ENCODE results near the gene ARHGEF6. TPM values are rescaled to one million over a fixed set of nuclear protein-coding genes. Genes with fewer than 3 reads are reported as not detected.

The ARHGEF6 gene
- total and polyA plus RNA-seq, 2 experiments from 2014 or later = 2.5 to 6.0 TPM

DNA sequence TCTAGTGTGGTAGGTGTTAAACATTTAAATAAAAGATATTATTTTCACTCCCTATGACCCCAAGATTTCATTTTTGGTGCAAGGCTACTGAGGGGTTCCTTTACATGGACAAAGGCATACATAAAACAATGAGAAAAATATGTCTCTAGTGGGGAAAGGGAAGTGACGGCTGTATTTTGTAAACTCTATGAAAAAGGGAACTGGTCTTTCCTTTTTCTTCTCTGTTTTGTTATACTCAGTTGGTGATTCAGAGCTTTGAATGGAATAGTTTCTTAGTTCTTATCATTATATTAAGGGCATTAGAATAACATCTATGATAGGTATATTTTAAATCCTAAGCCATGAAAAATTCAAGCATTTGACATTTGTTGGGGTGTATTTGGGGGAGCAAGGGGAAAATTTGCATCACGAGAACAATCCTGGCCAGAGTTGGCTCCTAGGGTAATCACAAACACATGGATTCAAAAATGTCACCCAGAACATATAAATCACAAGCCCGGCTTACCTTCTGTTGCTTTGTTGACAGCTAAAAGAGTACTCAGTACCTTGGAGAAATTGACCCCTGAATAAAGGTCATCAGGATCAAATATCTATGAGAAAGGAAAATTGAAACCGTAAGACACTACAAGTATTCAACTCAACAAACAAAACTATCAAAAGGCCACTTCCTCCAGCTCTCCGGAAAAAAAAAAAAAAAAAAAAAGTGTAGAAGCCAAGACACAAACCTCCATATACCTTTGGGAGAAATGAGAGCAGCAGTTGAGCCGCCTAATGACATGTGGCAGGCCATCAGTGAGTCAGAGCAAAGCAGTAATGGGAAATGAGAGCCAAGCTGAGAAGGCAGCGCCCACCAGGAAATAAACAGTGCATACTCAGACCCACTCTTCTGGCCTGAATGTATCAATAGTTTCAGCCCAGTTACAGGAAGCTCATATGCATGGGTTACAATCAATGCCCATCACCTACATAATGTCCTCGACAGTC is 33.4 kb downstream of the ARHGEF6 start:
- H3K27ac Mint-ChIP-seq = no peak overlapping the region
- H3K4me3 Mint-ChIP-seq = no peak overlapping the region
- Histone ChIP-seq H3K36me3 (ENCODE audit: insufficient read depth) (no peaks in the 10 kb centered on the region), H3K4me1 (ENCODE audit: insufficient read depth) (peaks cover 14% of the 10 kb centered on the region; the same call in 1 of the 2 replicates), H2AFZ (no peak overlapping the region), H3K4me3 (no peak overlapping the region), H3K79me2 (replicated peaks; ENCODE audit: insufficient read depth) (no peaks in the 10 kb centered on the region), H3K27me3 (ENCODE audit: insufficient read depth) (no peaks in the 10 kb centered on the region), H3K27ac (ENCODE audit: low read depth) (no peak overlapping the region), H3K4me2 (no peak overlapping the region), H3F3A (replicated peaks; ENCODE audit: low read depth) (no peaks in the 10 kb centered on the region), H3K9me2 (ENCODE audit: insufficient read depth) (no peaks in the 10 kb centered on the region), H4K20me1 (replicated peaks; ENCODE audit: insufficient read depth) (no peaks in the 10 kb centered on the region)
- H3K4me1 Mint-ChIP-seq = peaks cover 27% of the 10 kb centered on the region
- H3K36me3 Mint-ChIP-seq (ENCODE audit: low read depth) = no peaks in the 10 kb centered on the region
- TF ChIP-seq, protein P1, sequence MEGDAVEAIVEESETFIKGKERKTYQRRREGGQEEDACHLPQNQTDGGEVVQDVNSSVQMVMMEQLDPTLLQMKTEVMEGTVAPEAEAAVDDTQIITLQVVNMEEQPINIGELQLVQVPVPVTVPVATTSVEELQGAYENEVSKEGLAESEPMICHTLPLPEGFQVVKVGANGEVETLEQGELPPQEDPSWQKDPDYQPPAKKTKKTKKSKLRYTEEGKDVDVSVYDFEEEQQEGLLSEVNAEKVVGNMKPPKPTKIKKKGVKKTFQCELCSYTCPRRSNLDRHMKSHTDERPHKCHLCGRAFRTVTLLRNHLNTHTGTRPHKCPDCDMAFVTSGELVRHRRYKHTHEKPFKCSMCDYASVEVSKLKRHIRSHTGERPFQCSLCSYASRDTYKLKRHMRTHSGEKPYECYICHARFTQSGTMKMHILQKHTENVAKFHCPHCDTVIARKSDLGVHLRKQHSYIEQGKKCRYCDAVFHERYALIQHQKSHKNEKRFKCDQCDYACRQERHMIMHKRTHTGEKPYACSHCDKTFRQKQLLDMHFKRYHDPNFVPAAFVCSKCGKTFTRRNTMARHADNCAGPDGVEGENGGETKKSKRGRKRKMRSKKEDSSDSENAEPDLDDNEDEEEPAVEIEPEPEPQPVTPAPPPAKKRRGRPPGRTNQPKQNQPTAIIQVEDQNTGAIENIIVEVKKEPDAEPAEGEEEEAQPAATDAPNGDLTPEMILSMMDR (conservative IDR thresholded peaks at IDR 0.05; ENCODE audit: low read depth in 2 of 2) = no peak
- TF ChIP-seq ZNF114 (CRISPR knock-in tag; IDR thresholded peaks at IDR 0.05) (no peak), STAT1 (IDR thresholded peaks at IDR 0.05; ENCODE audit: unreplicated experiment) (no peak), POLR2AphosphoS5 (IDR thresholded peaks at IDR 0.05; ENCODE audit: low read depth) (no peak), CREB1 (CRISPR knock-in tag; IDR thresholded peaks at IDR 0.05; ENCODE audit: low read depth) (no peak), NANOG (IDR thresholded peaks at IDR 0.05; ENCODE audit: borderline replicate concordance) (no peak), EZH2 (IDR thresholded peaks at IDR 0.05; ENCODE audit: low read depth, unreplicated experiment) (no peak), EZH2phosphoT487 (IDR thresholded peaks at IDR 0.05; ENCODE audit: unreplicated experiment) (no peak), JUNB (IDR thresholded peaks at IDR 0.05; ENCODE audit: unreplicated experiment) (no peak), ZNF331 (CRISPR knock-in tag; IDR thresholded peaks at IDR 0.05; ENCODE audit: low read depth) (no peak)
- TF ChIP-seq, protein P2, sequence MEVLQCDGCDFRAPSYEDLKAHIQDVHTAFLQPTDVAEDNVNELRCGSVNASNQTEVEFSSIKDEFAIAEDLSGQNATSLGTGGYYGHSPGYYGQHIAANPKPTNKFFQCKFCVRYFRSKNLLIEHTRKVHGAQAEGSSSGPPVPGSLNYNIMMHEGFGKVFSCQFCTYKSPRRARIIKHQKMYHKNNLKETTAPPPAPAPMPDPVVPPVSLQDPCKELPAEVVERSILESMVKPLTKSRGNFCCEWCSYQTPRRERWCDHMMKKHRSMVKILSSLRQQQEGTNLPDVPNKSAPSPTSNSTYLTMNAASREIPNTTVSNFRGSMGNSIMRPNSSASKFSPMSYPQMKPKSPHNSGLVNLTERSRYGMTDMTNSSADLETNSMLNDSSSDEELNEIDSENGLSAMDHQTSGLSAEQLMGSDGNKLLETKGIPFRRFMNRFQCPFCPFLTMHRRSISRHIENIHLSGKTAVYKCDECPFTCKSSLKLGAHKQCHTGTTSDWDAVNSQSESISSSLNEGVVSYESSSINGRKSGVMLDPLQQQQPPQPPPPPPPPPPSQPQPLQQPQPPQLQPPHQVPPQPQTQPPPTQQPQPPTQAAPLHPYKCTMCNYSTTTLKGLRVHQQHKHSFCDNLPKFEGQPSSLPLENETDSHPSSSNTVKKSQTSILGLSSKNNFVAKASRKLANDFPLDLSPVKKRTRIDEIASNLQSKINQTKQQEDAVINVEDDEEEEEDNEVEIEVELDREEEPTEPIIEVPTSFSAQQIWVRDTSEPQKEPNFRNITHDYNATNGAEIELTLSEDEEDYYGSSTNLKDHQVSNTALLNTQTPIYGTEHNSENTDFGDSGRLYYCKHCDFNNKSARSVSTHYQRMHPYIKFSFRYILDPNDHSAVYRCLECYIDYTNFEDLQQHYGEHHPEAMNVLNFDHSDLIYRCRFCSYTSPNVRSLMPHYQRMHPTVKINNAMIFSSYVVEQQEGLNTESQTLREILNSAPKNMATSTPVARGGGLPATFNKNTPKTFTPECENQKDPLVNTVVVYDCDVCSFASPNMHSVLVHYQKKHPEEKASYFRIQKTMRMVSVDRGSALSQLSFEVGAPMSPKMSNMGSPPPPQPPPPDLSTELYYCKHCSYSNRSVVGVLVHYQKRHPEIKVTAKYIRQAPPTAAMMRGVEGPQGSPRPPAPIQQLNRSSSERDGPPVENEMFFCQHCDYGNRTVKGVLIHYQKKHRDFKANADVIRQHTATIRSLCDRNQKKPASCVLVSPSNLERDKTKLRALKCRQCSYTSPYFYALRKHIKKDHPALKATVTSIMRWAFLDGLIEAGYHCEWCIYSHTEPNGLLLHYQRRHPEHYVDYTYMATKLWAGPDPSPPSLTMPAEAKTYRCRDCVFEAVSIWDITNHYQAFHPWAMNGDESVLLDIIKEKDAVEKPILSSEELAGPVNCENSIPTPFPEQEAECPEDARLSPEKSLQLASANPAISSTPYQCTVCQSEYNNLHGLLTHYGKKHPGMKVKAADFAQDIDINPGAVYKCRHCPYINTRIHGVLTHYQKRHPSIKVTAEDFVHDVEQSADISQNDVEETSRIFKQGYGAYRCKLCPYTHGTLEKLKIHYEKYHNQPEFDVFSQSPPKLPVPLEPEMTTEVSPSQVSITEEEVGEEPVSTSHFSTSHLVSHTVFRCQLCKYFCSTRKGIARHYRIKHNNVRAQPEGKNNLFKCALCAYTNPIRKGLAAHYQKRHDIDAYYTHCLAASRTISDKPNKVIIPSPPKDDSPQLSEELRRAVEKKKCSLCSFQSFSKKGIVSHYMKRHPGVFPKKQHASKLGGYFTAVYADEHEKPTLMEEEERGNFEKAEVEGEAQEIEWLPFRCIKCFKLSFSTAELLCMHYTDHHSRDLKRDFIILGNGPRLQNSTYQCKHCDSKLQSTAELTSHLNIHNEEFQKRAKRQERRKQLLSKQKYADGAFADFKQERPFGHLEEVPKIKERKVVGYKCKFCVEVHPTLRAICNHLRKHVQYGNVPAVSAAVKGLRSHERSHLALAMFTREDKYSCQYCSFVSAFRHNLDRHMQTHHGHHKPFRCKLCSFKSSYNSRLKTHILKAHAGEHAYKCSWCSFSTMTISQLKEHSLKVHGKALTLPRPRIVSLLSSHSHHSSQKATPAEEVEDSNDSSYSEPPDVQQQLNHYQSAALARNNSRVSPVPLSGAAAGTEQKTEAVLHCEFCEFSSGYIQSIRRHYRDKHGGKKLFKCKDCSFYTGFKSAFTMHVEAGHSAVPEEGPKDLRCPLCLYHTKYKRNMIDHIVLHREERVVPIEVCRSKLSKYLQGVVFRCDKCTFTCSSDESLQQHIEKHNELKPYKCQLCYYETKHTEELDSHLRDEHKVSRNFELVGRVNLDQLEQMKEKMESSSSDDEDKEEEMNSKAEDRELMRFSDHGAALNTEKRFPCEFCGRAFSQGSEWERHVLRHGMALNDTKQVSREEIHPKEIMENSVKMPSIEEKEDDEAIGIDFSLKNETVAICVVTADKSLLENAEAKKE (CRISPR knock-in tag; IDR thresholded peaks at IDR 0.05) = no peak
- TF ChIP-seq, protein P3, sequence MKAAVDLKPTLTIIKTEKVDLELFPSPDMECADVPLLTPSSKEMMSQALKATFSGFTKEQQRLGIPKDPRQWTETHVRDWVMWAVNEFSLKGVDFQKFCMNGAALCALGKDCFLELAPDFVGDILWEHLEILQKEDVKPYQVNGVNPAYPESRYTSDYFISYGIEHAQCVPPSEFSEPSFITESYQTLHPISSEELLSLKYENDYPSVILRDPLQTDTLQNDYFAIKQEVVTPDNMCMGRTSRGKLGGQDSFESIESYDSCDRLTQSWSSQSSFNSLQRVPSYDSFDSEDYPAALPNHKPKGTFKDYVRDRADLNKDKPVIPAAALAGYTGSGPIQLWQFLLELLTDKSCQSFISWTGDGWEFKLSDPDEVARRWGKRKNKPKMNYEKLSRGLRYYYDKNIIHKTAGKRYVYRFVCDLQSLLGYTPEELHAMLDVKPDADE (IDR thresholded peaks at IDR 0.05) = no peak
- TF ChIP-seq, protein P4, sequence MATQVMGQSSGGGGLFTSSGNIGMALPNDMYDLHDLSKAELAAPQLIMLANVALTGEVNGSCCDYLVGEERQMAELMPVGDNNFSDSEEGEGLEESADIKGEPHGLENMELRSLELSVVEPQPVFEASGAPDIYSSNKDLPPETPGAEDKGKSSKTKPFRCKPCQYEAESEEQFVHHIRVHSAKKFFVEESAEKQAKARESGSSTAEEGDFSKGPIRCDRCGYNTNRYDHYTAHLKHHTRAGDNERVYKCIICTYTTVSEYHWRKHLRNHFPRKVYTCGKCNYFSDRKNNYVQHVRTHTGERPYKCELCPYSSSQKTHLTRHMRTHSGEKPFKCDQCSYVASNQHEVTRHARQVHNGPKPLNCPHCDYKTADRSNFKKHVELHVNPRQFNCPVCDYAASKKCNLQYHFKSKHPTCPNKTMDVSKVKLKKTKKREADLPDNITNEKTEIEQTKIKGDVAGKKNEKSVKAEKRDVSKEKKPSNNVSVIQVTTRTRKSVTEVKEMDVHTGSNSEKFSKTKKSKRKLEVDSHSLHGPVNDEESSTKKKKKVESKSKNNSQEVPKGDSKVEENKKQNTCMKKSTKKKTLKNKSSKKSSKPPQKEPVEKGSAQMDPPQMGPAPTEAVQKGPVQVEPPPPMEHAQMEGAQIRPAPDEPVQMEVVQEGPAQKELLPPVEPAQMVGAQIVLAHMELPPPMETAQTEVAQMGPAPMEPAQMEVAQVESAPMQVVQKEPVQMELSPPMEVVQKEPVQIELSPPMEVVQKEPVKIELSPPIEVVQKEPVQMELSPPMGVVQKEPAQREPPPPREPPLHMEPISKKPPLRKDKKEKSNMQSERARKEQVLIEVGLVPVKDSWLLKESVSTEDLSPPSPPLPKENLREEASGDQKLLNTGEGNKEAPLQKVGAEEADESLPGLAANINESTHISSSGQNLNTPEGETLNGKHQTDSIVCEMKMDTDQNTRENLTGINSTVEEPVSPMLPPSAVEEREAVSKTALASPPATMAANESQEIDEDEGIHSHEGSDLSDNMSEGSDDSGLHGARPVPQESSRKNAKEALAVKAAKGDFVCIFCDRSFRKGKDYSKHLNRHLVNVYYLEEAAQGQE (IDR thresholded peaks at IDR 0.05; ENCODE audit: unreplicated experiment) = no peak
- no peak for DNase-seq (ENCODE audit: low spot score)
- no peaks in the 10 kb centered on the region for H3K9me3 Mint-ChIP-seq
- peaks cover 2% of the 10 kb centered on the region for H3K27me3 Mint-ChIP-seq (ENCODE audit: insufficient read depth, low read depth, poor library complexity)
- no peak for ATAC-seq

Data from GM23338 (cell line).